Liver (tissue), 3 donors: ENCODE results near the gene ZFAND3.

ENCODE experiments used
- CTCF ChIP-seq: fragments of 150-350 bp; IDR thresholded peaks from 2 replicates; pipeline ENCODE4 v1.5.1; 2017; ENCODE audit warnings: improper control_type of control experiment, low read depth, low read length; ENCODE audit not compliant: missing input control
- FOXA1 ChIP-seq: IDR thresholded peaks from 2 replicates; pipeline ENCODE4 v1.6.1; 2016; ENCODE audit warnings: antibody characterized with exemption
- RAD21 ChIP-seq, 2 donors: IDR thresholded peaks; 2 replicates each; pipeline ENCODE4 v1.6.1; 2016; ENCODE audit warnings: antibody characterized with exemption in 2 of 2, mild to moderate bottlenecking in 2 of 2
- YY1 ChIP-seq: IDR thresholded peaks from 2 replicates; pipeline ENCODE4 v1.6.1; 2016; ENCODE audit warnings: antibody characterized with exemption, mild to moderate bottlenecking
- TF ChIP-seq, protein P1 (sequence below): IDR thresholded peaks from 2 replicates; pipeline ENCODE4 v1.6.1; 2016; ENCODE audit warnings: antibody characterized with exemption
- donor health status: healthy.
- donor health status: healthy.

DNA sequence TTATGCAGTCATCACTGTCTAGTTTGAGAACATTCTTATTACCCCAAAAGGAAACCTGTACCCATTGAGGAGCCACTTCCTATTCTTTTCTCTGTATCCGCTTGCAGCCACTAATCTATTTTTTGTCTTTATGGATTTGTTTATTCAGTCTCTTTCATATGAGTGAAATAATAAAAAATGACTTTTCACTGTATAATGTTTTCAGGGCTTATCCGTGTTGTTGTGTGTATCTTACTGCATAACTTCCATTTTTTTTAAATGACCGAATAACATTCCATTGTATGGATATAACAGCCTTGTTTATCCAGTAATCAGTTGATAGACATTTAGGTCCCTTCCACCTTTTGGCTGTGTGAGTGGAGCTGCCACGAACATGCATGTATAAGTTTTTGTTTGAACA, 86.6 kb downstream of the ZFAND3 start:
- no peak for TF ChIP-seq CTCF
- no peak for TF ChIP-seq YY1
- TF ChIP-seq FOXA1, result no peak
- no peak for TF ChIP-seq RAD21 (IDR thresholded peaks at IDR 0.05)
- TF ChIP-seq, protein P1, sequence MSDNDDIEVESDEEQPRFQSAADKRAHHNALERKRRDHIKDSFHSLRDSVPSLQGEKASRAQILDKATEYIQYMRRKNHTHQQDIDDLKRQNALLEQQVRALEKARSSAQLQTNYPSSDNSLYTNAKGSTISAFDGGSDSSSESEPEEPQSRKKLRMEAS, result no peak
